ENCODE measurements around the gene PSMC3IP. TPM values are rescaled to one million over a fixed set of nuclear protein-coding genes. Genes with fewer than 3 reads are reported as not detected.
"Not testable (repeated sequence)": the region's sequence is repeated elsewhere in the genome, so short reads cannot be mapped to it uniquely, and the experiment has no call there.

The PSMC3IP gene, protein sequence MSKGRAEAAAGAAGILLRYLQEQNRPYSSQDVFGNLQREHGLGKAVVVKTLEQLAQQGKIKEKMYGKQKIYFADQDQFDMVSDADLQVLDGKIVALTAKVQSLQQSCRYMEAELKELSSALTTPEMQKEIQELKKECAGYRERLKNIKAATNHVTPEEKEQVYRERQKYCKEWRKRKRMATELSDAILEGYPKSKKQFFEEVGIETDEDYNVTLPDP
- total RNA-seq = 1.3 and 2.0 TPM in 2 replicates

DNA sequence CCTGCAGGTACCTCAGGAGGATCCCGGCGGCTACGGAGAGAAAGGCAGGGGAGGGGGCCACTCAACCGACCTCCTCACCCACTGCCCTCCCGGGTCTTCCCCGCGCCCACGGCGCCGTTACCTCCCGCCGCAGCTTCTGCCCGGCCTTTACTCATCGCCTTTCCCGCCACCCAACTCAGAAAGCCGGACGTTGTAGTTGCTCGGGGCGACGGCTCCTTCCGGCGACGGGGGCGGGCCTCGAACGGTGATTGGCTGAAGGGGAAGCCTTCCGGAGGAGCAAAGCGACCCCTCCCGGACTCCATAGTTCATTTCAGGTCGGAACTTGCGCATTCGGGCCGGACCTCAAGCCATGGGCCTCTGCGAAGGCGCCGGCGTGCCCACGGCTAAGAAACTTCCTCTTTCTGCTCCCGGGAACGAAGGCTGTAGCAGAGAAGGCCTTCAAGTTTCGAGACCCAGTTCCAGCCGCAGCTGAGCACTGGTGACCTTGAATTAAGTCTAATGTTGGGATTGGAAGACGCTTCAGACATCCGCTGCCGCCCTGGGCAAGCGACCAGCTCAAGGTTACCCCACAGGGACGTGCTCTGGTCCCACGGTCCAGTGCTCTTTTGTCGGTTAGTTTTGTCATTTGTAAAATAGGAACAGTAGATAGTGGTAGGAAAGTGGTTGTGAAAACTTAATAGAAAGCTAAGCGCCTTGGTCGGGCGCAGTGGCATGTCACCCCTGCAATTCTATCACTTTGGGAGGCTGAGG, at the start of gene PSMC3IP:
Gene PSMC3IP, minus strand, starts transcription at position 198 of the 750 bp plus-strand sequence. Its CDS starts 43 bp downstream, at position 155.
- peaks cover 17% of the 10 kb centered on the region for H3K36me3 ChIP-seq (ENCODE audit: control insufficient read depth, insufficient read depth, low read length)
- DNase-seq (ENCODE audit: low read depth) = peak; percentile 88
- H3K4me3 ChIP-seq (ENCODE audit: low read depth, low read length) = peak within 1 kb of the TSS; percentile 73
- no peaks in the 10 kb centered on the region for H3K27me3 ChIP-seq (ENCODE audit: control insufficient read depth, insufficient read depth, low read length)
- no peak for FAIRE-seq
- peak; percentile 65 for TF ChIP-seq CTCF (IDR thresholded peaks at IDR 0.05; ENCODE audit: insufficient read depth, low read length, severe bottlenecking)

DNA sequence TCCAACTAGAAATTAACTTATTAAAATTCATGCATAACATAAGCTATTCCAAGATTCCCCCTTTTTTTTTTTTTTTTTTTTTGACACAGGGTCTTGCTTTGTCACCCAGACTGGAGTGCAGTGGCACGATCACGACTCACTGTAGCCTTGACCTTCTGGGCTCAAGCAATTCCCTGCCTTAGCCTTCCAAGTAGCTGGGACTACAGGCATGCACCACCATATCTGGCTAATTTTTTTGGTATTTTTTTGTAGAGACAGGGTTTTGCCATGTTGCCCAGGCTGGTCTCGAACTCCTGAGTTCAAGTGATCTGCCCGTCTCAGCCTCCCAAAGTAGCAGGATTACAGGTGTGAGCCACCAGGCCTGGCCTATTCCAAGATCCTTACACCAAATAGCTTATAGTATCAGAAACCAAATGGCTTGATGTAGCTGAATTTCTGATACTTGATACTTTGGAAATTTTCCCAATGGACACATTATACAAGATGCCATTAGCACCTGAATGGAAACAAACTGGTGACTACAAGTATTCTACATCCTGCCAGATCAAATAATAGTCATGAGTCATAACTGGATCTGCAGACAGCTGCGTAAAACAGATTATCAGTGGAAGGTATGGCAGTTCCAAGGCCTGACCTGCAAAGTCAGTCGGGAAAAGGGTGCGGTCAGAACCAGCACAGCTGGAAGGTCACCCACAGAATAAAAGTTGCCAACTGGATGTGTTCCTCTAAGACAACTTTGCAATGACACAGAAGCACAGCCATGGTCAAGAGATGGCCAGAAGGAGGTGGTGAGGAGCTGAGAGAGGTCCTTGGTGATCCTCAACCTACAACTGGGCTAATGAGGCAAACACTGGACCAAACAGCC, 46.4 kb upstream of the PSMC3IP start:
- Histone ChIP-seq H3K4me3 (ENCODE audit: low read depth, low read length) (no peak overlapping the region), H3K27me3 (ENCODE audit: control insufficient read depth, insufficient read depth, low read length) (no peaks in the 10 kb centered on the region), H3K36me3 (ENCODE audit: control insufficient read depth, insufficient read depth, low read length) (no peaks in the 10 kb centered on the region)
- FAIRE-seq (no peak), DNase-seq (ENCODE audit: low read depth) (peak; percentile 95)
- TF ChIP-seq CTCF (IDR thresholded peaks at IDR 0.05; ENCODE audit: insufficient read depth, low read length, severe bottlenecking) = no peak

DNA sequence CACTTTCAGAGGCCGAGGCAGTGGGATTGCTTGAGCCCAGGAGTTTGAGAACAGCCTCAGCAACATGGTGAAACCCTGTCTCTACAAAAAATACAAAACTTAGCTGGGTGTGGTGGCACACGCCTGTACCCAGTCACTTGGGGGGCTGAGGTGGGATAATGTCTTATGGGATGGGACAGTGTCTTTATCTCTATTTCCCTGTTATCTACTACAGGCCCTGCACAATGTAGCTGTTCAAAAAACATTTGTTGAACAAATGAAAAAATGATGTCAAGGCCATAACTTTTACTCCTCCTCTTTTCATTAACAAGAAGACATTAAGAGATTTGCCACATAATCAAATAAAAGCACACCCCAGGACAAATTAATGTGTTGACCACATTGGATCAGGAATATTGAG, 45.7 kb upstream of the PSMC3IP start:
- no peak for FAIRE-seq

DNA sequence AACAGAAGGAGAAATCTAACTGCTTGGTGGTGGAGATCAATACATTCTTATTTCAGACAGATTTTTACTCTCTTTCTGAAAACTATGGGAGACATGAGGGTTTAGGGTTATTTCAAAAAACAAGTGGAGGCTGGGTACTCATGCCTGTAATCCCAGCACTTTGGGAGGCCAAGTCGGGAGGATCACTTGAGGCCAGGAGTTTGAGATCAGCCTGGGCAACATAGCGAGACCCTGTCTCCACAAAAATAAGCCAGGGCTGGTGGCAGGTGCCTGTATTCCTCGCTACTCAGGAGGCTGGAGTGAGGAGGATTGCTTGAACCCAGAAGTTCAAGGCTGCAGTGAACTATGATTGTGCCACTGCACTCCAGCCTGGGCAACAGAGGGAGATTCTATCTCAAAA, 44.5 kb upstream of the PSMC3IP start:
- DNase-seq (ENCODE audit: low read depth); FAIRE-seq; H3K36me3 ChIP-seq (ENCODE audit: control insufficient read depth, insufficient read depth, low read length); H3K4me3 ChIP-seq (ENCODE audit: low read depth, low read length); H3K27me3 ChIP-seq (ENCODE audit: control insufficient read depth, insufficient read depth, low read length): not testable (repeated sequence)

More for the DNA sequence above, 45.7 kb upstream of the PSMC3IP start:
- Histone ChIP-seq H3K27me3 (ENCODE audit: control insufficient read depth, insufficient read depth, low read length) (no peaks in the 10 kb centered on the region), H3K4me3 (ENCODE audit: low read depth, low read length) (no peak overlapping the region), H3K36me3 (ENCODE audit: control insufficient read depth, insufficient read depth, low read length) (no peaks in the 10 kb centered on the region)
- no peak for TF ChIP-seq CTCF (IDR thresholded peaks at IDR 0.05; ENCODE audit: insufficient read depth, low read length, severe bottlenecking)
- no peak for DNase-seq (ENCODE audit: low read depth)

DNA sequence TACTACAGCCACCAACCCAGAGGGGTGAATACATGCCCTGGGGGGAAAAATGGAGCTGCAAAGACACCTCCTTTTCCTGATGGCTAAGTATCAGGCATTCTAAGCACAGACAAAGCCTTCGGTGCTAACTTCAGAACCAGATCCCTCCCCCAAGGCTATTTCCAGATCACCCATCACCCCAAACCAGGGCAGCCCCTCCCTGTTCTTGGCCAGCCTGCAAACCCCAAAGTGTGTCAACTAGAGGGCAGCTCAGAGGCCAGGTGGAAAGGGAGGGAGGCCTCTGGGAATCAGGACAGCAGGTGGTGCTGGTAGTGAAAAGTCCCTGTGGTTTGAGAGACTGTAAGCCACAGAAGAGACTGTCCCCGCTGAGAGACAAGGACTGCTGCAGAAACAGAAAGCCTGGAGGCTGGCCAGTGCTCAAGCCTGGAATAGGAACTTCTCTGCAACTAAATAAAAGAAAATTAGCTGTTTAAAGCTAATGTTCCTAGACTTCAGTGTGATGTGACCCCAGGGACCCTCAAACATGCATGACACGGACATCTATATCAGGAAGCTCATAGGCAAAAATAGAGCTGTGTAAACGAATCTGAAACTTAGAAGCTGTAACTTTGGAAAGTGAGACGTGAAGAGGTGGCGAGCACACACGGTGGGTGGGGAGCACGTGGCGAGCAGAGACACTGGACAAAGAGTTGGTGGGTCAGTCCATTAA, 41.1 kb upstream of the PSMC3IP start:
- peak; percentile 57 for DNase-seq (ENCODE audit: low read depth)
- peak; percentile 59 for TF ChIP-seq CTCF (IDR thresholded peaks at IDR 0.05; ENCODE audit: insufficient read depth, low read length, severe bottlenecking)
- FAIRE-seq = no peak
- H3K4me3 ChIP-seq (ENCODE audit: low read depth, low read length) = no peak overlapping the region
- peaks cover 14% of the 10 kb centered on the region for H3K36me3 ChIP-seq (ENCODE audit: control insufficient read depth, insufficient read depth, low read length)
- H3K27me3 ChIP-seq (ENCODE audit: control insufficient read depth, insufficient read depth, low read length) = no peaks in the 10 kb centered on the region
